H9 (cell line): ENCODE data around the gene DMRTA2. TPM values are rescaled to one million over a fixed set of nuclear protein-coding genes. Genes with fewer than 3 reads are reported as not detected.

ENCODE experiments used
- DNase-seq: peaks from one replicate; pipeline ENCODE4 v3.0.0-alpha.2; 2017
- H2AFZ ChIP-seq: one replicate; pipeline ENCODE4 v1.6.1; 2013; ENCODE audit warnings: mild to moderate bottlenecking, low read length, control low read depth, moderate library complexity
- H2AK5ac ChIP-seq: 2 replicates; pipeline ENCODE4 v1.6.1; 2013; ENCODE audit warnings: low read length, control low read depth, mixed read lengths; ENCODE audit not compliant: insufficient read length
- H2BK120ac ChIP-seq: one replicate; pipeline ENCODE4 v1.6.1; 2013; ENCODE audit warnings: low read depth, mild to moderate bottlenecking, low read length, control low read depth, inconsistent platforms; ENCODE audit not compliant: poor library complexity, severe bottlenecking
- H2BK12ac ChIP-seq: 2 replicates; pipeline ENCODE4 v1.6.1; 2013; ENCODE audit warnings: low read length, control low read depth, mixed read lengths, low read depth; ENCODE audit not compliant: insufficient read length
- H2BK15ac ChIP-seq: 2 replicates; pipeline ENCODE4 v1.6.1; 2013; ENCODE audit warnings: low read depth, low read length, control low read depth
- H2BK20ac ChIP-seq: one replicate; pipeline ENCODE4 v1.6.1; 2013; ENCODE audit warnings: low read depth, mild to moderate bottlenecking, low read length, control low read depth, inconsistent platforms; ENCODE audit not compliant: poor library complexity, severe bottlenecking
- H2BK5ac ChIP-seq: 2 replicates; pipeline ENCODE4 v1.6.1; 2013; ENCODE audit warnings: low read length, control low read depth, mixed read lengths; ENCODE audit not compliant: insufficient read length
- H3K14ac ChIP-seq: 2 replicates; pipeline ENCODE4 v1.6.1; 2013; ENCODE audit warnings: low read length, control low read depth; ENCODE audit not compliant: insufficient read depth
- H3K18ac ChIP-seq: 2 replicates; pipeline ENCODE4 v1.6.1; 2013; ENCODE audit warnings: low read depth, mild to moderate bottlenecking, mixed read lengths, low read length, control low read depth; ENCODE audit not compliant: insufficient read length
- H3K23ac ChIP-seq: 2 replicates; pipeline ENCODE4 v1.6.1; 2013; ENCODE audit warnings: low read length, control low read depth, mixed read lengths, low read depth; ENCODE audit not compliant: insufficient read length
- H3K23me2 ChIP-seq: 2 replicates; pipeline ENCODE4 v1.6.1; 2013; ENCODE audit warnings: low read depth, mild to moderate bottlenecking, mixed read lengths, low read length, control low read depth; ENCODE audit not compliant: insufficient read length, poor library complexity, severe bottlenecking
- H3K27ac ChIP-seq: 2 replicates; pipeline ENCODE4 v1.5.1; 2013; ENCODE audit warnings: low read length, control low read depth, mixed read lengths, low read depth; ENCODE audit not compliant: insufficient read length
- H3K27me3 ChIP-seq: 2 replicates; pipeline ENCODE4 v1.6.1; 2013; ENCODE audit warnings: low read length, control low read depth, inconsistent platforms; ENCODE audit not compliant: insufficient read depth
- H3K4ac ChIP-seq: 2 replicates; pipeline ENCODE4 v1.6.1; 2013; ENCODE audit warnings: low read depth, mild to moderate bottlenecking, control low read depth, inconsistent platforms, low read length, moderate library complexity
- H3K4me1 ChIP-seq: 2 replicates; pipeline ENCODE4 v1.6.1; 2013; ENCODE audit warnings: low read length, control low read depth, inconsistent platforms; ENCODE audit not compliant: insufficient read depth
- H3K4me2 ChIP-seq: 2 replicates; pipeline ENCODE4 v1.6.1; 2013; ENCODE audit warnings: low read length, control low read depth, mixed read lengths; ENCODE audit not compliant: insufficient read length, insufficient read depth
- H3K56ac ChIP-seq: 2 replicates; pipeline ENCODE4 v1.6.1; 2013; ENCODE audit warnings: low read depth, mild to moderate bottlenecking, mixed read lengths, low read length, control low read depth; ENCODE audit not compliant: insufficient read length
- H3K79me1 ChIP-seq: 2 replicates; pipeline ENCODE4 v1.6.1; 2013; ENCODE audit warnings: low read depth, mild to moderate bottlenecking, moderate library complexity, low read length, control low read depth, inconsistent platforms; ENCODE audit not compliant: insufficient read depth, poor library complexity, severe bottlenecking
- H3K79me2 ChIP-seq: 2 replicates; pipeline ENCODE4 v1.6.1; 2013; ENCODE audit warnings: low read length, control low read depth, inconsistent platforms; ENCODE audit not compliant: insufficient read depth
- H3K9ac ChIP-seq: 2 replicates; pipeline ENCODE4 v1.6.1; 2013; ENCODE audit warnings: low read length, control low read depth, mixed read lengths; ENCODE audit not compliant: insufficient read length; ENCODE audit errors: extremely low read depth
- H3K9me3 ChIP-seq: one replicate; pipeline ENCODE4 v1.6.1; 2013; ENCODE audit warnings: low read depth, low read length, inconsistent platforms; ENCODE audit not compliant: control insufficient read depth
- H3T11ph ChIP-seq: one replicate; pipeline ENCODE4 v1.6.1; 2013; ENCODE audit warnings: mild to moderate bottlenecking, low read length, control low read depth, inconsistent platforms
- H4K20me1 ChIP-seq: one replicate; pipeline ENCODE4 v1.6.1; 2013; ENCODE audit not compliant: control insufficient read depth, insufficient read length, insufficient read depth
- H4K5ac ChIP-seq: 2 replicates; pipeline ENCODE4 v1.6.1; 2013; ENCODE audit warnings: low read depth, mild to moderate bottlenecking, mixed read lengths, low read length, control low read depth; ENCODE audit not compliant: insufficient read length
- H4K8ac ChIP-seq: replicated peaks from 2 replicates; pipeline ENCODE4 v1.6.1; 2013; ENCODE audit warnings: low read length, control low read depth, mixed read lengths, low read depth; ENCODE audit not compliant: insufficient read length
- H4K91ac ChIP-seq: 2 replicates; pipeline ENCODE4 v1.6.1; 2013; ENCODE audit warnings: low read depth, mild to moderate bottlenecking, moderate library complexity, mixed read lengths, low read length, control low read depth; ENCODE audit not compliant: insufficient read length
- H3K27ac Mint-ChIP-seq, 3 experiments: 2 replicates in 2 of 3; 3 replicates in 1 of 3; pipeline ENCODE4 v1.8.0; 2020 to 2021; ENCODE audit warnings: mixed read lengths in 3 of 3, mild to moderate bottlenecking in 1 of 3, moderate library complexity in 1 of 3
- H3K27me3 Mint-ChIP-seq: 2 replicates; pipeline ENCODE4 v1.8.0; 2021; ENCODE audit warnings: low read depth, mild to moderate bottlenecking, moderate library complexity, mixed read lengths
- H3K36me3 Mint-ChIP-seq, 3 experiments: 2 replicates in 2 of 3; 3 replicates in 1 of 3; pipeline ENCODE4 v1.8.0; 2020 to 2021; ENCODE audit warnings: low read depth in 3 of 3, mixed read lengths in 3 of 3; ENCODE audit not compliant: insufficient read depth in 1 of 3
- H3K4me1 Mint-ChIP-seq, 2 experiments: 2 replicates each; pipeline ENCODE4 v1.8.0; 2020; ENCODE audit warnings: mixed read lengths in 2 of 2
- H3K4me3 Mint-ChIP-seq, 2 experiments: 2 replicates in 1 of 2; 3 replicates in 1 of 2; pipeline ENCODE4 v1.8.0; 2020 to 2021; ENCODE audit warnings: mild to moderate bottlenecking in 2 of 2, mixed read lengths in 2 of 2, moderate library complexity in 1 of 2
- H3K9me3 Mint-ChIP-seq, 2 experiments: 2 replicates in 1 of 2; 3 replicates in 1 of 2; pipeline ENCODE4 v1.8.0; 2020; ENCODE audit warnings: mild to moderate bottlenecking in 2 of 2, mixed read lengths in 2 of 2, moderate library complexity in 1 of 2
- WGBS: extraction: QIAGEN DNeasy Blood & Tissue Kit; methylation state at CpG from one replicate; pipeline ENCODE4 v1.1.7; 2013; ENCODE audit warnings: missing lambda C conversion rate, low lambda C conversion rate, mixed read lengths; ENCODE audit not compliant: insufficient read length; ENCODE audit errors: extremely low coverage; 5-methylcytosine and 5-hydroxymethylcytosine counted together
- total RNA-seq: library from RNA; stranded (reverse); gene quantifications from 2 replicates; pipeline ENCODE4 v1.2.1, GENCODE V29; 2021
- TF ChIP-seq, protein P1 (sequence below): fragments of 200-600 bp; sonication (generic); conservative IDR thresholded peaks from 3 replicates; pipeline ENCODE4 v1.8.0; 2021; ENCODE audit warnings: antibody characterized with exemption, mild to moderate bottlenecking

The DMRTA2 gene
- total RNA-seq, 1 experiment from 2014 or later = 0.11 TPM

DNA sequence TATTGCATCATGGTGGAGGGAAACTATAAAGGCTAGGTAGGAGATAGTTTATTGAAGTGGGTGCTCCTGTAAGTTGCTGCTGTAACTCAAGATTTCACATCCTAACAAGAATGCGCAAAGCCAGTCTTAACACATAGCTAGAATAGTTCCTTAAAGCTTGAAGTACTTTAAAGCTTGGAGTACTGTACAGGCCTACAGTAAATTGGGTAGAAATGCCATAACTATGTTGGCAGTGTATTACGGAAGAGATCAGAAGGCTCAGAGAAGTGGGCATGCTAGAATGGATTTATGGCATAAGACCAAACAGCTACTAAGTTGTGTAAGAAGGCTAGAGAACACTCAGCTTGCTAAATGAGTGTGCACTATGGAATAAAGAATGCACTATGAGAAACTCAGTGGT lies 44.5 kb downstream of the DMRTA2 start:
- Histone ChIP-seq H2AK5ac (no peak overlapping the region), H3K14ac (no peak overlapping the region), H3K79me1 (no peaks in the 10 kb centered on the region), H2BK120ac (no peak overlapping the region), H3K27ac (no peak overlapping the region), H3K4ac (no peak overlapping the region), H3K18ac (no peak overlapping the region), H2BK5ac (no peak overlapping the region), H4K5ac (no peak overlapping the region), H3K4me1 (no peaks in the 10 kb centered on the region), H3K9ac (no peak overlapping the region), H3T11ph (no peak overlapping the region), H4K91ac (no peak overlapping the region), H2BK20ac (no peak overlapping the region), H2BK15ac (no peak overlapping the region), H3K79me2 (no peaks in the 10 kb centered on the region), H3K9me3 (no peaks in the 10 kb centered on the region), H3K23me2 (no peaks in the 10 kb centered on the region), H2AFZ (no peak overlapping the region), H3K4me2 (no peak overlapping the region), H2BK12ac (no peak overlapping the region), H4K8ac (no peak overlapping the region), H3K56ac (no peak overlapping the region), H4K20me1 (no peaks in the 10 kb centered on the region), H3K23ac (no peak overlapping the region), H3K27me3 (no peaks in the 10 kb centered on the region)
- no peak for DNase-seq
- no CpG with 5 or more reads among the region's 2 CpGs for WGBS
- peaks cover 30 to 33% of the 10 kb centered on the region in 2 experiments for H3K9me3 Mint-ChIP-seq
- peaks cover 20% of the 10 kb centered on the region for H3K27me3 Mint-ChIP-seq
- no peak overlapping the region for H3K27ac Mint-ChIP-seq
- peaks cover under 1 to 2% of the 10 kb centered on the region in 2 experiments; a peak in 2 of 4 replicates for H3K4me1 Mint-ChIP-seq
- H3K4me3 Mint-ChIP-seq = no peak overlapping the region
- H3K36me3 Mint-ChIP-seq = peaks cover 0 to 2% (median 0%) of the 10 kb centered on the region in 3 experiments; a peak in 2 of 7 replicates
- TF ChIP-seq, protein P1, sequence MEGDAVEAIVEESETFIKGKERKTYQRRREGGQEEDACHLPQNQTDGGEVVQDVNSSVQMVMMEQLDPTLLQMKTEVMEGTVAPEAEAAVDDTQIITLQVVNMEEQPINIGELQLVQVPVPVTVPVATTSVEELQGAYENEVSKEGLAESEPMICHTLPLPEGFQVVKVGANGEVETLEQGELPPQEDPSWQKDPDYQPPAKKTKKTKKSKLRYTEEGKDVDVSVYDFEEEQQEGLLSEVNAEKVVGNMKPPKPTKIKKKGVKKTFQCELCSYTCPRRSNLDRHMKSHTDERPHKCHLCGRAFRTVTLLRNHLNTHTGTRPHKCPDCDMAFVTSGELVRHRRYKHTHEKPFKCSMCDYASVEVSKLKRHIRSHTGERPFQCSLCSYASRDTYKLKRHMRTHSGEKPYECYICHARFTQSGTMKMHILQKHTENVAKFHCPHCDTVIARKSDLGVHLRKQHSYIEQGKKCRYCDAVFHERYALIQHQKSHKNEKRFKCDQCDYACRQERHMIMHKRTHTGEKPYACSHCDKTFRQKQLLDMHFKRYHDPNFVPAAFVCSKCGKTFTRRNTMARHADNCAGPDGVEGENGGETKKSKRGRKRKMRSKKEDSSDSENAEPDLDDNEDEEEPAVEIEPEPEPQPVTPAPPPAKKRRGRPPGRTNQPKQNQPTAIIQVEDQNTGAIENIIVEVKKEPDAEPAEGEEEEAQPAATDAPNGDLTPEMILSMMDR = no peak
